T-helper 9 cell (primary cell): ENCODE results near the gene CATSPERZ.
"Not testable (repeated sequence)": the region's sequence is repeated elsewhere in the genome, so short reads cannot be mapped to it uniquely, and the experiment has no call there.

Experiments used
- DNase-seq: peaks from one replicate; pipeline ENCODE4 v3.0.0-alpha.2; 2020

CATSPERZ gene

DNA sequence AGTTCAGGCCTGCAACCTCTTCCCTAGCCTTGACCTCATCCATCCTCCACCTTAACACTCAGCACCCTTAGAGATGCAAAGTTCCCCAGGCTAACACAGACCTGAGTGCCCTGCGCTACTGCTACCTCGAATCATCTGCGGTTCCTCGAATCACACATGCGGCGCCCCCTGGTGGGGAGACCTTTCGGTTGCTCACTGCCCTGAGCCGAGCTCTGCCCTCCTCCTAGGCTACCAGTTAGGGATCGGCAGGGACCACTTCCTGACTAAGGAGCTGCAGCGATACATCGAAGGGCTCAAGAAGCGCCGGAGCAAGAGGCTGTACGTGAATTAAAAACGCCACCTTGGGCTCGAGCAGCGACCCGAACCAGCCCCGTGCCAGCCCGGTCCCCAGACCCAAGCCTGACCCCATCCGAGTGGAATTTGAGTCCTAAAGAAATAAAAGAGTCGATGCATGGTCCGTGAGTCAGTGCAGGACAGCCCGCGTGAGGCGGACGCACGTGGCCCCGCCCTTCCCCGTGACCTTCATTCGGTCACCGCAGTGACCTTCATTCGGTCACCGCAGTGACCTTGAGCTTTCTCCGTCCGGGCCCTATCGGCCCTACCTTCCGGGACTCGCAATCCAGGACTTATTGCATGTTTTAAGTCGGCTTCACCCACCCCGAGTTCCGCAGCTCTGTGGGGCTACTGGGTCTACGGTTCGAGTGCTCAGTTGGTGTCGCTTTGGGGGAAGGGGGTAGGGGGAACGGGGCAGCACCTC is 4.3 kb downstream of the CATSPERZ start:
- DNase-seq = peak; percentile 97

DNA sequence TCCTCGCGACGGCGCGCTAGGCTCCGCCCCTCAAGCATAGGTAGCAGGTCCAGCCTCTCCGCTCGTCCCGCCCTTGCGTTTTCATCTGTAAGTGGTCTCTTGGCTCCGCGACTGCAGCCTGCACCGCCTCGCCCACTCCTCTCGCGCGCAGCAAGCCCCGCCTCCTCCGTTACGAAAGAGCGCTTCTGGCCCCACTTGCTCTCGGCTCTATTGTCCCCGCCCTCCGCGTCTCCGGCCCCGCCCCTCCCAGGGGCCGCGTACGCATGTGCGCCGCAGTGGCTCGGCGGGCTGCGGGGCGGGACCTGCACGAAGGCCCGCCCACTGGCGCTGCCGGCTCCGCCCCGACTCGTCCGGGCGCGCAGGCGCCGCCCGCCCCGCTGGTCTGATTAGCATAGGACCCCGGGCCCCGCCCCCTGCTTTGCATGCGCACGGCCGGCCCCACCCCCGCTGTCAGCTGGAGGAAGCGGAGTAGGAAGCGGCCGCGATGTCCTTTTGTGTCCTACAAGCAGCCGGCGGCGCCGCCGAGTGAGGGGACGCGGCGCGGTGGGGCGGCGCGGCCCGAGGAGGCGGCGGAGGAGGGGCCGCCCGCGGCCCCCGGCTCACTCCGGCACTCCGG is 5.0 kb downstream of the CATSPERZ start, which contains the start of gene ESRRA:
ESRRA (plus strand) TSS at position 450 of the 616 bp plus-strand sequence. CDS start 1,656 bp downstream, outside the sequence.
- DNase-seq = peak; percentile 99

DNA sequence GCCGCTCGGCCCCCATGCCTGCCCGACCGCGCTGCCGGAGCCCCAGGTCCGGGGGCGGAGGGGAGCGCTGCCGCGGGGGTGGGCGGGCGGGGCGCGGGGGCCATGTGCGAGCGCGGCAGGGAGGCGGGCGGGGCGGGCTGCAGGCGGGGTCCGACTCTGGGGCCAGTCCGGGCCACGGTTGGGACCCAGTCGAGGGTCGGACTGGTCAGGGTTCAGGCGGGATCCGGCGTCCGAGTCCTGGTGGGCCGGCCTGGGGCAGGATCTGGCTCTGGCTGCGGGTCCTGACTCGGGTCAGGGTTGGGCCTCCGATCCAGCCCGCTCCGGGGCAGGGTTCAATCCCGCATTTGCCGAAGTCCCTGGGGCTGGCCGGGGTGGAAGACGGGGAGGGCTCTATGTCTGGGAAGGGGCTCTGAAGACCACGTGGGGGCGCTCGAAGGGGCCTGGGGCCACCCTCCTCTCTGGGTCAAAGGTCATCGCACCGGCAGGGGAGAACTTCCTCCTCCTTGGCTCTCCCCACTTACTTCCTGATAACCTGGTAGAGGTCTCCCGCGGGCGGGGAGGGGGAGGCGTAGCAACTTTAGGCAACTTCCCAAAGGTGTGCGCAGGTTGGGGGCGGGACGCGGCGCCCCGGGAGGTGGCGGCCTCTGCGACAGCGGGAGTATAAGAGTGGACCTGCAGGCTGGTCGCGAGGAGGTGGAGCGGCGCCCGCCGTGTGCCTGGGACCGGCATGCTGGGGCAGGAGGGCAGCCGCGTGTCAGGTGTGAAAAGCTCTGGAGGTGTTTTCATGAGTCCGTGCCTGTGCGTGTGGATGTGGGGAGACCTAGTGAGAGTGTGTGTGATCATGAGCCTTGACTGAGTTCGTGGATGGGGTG is 5.8 kb downstream of the CATSPERZ start:
- DNase-seq = peak; percentile 50

DNA sequence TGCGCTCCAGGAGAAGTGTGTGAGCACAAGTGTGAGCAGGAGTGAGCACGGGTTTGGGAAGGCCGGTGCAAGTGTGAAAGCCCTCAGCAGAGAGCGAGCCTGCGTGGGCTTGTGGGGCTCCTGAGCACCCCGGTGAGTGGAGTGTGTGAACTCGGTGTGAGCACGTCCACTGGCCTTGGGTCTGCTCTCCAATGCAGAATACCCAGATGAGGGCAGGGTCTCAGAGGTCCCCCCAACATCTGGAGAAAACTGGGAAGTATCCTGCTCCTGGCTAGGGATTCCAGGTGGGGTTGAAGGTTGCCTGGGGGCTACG is 6.4 kb downstream of the CATSPERZ start:
- no peak for DNase-seq

DNA sequence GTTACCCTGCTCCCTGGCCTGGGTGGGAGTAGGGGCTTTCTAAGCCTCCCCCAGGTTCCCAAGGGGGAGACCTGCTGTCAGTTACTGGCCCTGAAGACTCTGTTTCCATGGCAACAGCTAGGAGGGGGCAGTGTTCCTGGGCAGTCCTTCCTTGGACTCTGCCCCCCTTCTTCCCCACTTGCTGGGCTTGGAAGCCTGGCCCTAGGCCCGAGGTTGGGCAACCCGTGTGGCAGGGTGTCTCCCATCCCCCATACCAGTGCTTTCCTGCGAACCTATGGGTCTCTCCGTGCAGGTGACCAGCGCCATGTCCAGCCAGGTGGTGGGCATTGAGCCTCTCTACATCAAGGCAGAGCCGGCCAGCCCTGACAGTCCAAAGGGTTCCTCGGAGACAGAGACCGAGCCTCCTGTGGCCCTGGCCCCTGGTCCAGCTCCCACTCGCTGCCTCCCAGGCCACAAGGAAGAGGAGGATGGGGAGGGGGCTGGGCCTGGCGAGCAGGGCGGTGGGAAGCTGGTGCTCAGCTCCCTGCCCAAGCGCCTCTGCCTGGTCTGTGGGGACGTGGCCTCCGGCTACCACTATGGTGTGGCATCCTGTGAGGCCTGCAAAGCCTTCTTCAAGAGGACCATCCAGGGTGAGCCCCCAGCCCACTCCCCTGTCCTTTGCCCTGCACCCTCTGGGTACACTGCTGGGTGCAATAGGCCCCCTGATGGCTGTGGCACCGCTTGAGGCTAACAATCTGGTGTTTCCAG is 6.9 kb downstream of the CATSPERZ start:
- no peak for DNase-seq

DNA sequence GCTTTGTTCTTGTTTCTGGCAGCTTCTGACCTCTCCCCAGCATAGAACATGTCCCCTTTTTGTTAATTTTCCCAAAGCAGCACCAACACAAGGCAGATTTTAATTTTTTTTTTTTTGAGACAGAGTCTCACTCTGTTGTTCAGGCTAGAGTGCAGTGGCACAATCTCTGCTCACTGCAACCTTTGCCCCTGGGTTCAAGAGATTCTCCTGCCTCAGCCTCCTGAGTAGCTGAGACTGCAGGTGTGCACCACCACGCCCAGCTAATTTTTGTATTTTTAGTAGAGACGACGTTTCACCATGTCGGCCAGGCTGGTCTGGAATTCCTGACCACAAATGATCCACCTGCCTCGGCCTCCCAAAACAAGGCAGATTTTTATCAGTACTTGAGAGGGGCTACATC is 7.6 kb downstream of the CATSPERZ start:
- not testable (repeated sequence) for DNase-seq

DNA sequence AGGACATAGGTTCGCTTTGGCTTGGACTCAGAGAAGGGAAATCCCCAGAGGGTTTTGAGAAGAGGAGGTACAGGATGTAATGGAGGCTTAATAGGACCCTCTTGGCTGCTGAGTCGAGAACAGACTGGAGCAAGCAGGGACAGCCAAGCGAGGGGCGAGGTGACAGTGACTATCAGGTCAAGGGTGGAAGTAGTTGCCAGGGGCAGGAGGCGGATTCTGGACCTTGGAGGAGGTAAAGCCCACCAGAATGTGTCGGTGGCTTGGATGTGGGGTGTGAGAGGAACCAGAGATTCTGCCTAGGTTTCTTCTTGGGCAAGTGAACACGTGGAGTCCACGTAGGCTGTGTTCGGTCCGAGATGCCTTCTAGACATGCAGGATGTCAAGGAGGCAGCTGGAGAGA is 12.8 kb downstream of the CATSPERZ start:
- DNase-seq = no peak

DNA sequence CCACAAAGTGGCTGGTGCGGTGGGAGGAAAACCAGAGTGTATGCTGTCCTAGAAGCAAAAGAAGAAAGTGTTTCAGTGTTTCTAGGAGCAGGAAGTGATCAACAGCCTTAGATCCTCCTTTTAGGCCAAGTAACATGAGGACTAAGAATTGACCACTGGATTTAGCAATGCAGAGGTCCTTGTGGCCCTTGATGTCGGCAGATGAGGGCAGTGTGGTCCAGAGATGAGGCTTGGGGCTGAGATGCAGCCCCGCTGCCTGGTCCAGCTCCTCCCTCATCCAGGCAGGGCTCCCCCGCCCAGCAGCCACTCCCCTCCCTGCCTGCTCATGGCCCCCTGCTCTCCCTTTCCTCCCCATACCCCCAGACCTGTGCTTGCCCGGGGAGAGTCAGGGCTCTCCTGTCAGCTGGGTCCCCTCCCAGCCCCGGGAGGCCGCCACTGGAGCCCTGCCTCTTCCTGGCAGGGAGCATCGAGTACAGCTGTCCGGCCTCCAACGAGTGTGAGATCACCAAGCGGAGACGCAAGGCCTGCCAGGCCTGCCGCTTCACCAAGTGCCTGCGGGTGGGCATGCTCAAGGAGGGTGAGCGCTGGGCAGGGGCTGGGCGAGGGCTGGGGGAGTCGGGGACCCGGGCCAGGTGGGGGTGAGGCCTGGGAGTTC is 13.5 kb downstream of the CATSPERZ start:
- no peak for DNase-seq

DNA sequence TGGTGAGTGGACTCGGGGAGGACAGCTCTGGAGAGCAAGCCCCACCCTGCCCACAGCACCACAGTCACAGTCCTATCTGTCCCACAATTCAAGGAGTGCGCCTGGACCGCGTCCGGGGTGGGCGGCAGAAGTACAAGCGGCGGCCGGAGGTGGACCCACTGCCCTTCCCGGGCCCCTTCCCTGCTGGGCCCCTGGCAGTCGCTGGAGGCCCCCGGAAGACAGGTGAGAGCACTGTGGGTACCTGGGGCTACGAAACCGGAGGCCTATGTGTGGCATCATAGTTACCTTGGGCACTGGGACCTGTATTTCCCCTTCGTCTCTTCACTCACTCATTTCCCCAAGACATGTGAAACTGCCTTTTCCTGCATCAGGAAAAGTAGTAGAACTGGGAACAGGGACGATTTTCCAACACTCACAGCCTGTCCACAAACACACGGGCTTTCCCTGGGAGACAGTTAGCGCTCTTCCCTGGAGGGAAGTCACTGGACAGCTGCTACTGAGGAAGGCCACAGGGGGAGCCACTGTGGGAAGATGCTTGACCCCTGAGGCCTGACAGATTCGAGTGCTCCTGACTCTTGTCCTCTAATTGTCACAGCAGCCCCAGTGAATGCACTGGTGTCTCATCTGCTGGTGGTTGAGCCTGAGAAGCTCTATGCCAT is 14.1 kb downstream of the CATSPERZ start:
- DNase-seq = no peak

DNA sequence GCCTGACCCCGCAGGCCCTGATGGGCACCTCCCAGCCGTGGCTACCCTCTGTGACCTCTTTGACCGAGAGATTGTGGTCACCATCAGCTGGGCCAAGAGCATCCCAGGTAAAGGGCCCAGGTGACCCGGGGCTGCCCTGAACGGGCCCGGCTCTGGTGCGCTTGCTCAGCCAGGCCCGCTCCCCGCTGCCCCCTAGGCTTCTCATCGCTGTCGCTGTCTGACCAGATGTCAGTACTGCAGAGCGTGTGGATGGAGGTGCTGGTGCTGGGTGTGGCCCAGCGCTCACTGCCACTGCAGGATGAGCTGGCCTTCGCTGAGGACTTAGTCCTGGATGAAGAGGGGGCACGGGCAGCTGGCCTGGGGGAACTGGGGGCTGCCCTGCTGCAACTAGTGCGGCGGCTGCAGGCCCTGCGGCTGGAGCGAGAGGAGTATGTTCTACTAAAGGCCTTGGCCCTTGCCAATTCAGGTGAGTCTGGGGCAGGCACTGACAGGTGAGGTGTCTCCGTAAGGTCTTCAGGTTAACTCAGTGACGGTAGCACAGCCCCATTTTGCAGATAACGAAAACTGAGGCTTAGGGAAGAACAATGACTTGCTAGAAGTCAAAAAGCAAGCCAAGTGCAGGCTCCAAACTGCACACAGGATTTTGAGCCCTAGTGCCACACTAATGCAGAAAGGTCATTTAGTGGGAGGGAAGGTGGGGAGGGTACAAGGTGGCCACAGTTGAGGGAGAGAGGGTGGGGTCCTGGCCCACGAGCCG is 14.8 kb downstream of the CATSPERZ start:
- DNase-seq = no peak

DNA sequence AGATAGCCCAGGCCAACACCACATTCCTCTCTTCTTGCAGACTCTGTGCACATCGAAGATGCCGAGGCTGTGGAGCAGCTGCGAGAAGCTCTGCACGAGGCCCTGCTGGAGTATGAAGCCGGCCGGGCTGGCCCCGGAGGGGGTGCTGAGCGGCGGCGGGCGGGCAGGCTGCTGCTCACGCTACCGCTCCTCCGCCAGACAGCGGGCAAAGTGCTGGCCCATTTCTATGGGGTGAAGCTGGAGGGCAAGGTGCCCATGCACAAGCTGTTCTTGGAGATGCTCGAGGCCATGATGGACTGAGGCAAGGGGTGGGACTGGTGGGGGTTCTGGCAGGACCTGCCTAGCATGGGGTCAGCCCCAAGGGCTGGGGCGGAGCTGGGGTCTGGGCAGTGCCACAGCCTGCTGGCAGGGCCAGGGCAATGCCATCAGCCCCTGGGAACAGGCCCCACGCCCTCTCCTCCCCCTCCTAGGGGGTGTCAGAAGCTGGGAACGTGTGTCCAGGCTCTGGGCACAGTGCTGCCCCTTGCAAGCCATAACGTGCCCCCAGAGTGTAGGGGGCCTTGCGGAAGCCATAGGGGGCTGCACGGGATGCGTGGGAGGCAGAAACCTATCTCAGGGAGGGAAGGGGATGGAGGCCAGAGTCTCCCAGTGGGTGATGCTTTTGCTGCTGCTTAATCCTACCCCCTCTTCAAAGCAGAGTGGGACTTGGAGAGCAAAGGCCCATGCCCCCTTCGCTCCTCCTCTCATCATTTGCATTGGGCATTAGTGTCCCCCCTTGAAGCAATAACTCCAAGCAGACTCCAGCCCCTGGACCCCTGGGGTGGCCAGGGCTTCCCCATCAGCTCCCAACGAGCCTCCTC is 15.7 kb downstream of the CATSPERZ start:
- not testable (repeated sequence) for DNase-seq

DNA sequence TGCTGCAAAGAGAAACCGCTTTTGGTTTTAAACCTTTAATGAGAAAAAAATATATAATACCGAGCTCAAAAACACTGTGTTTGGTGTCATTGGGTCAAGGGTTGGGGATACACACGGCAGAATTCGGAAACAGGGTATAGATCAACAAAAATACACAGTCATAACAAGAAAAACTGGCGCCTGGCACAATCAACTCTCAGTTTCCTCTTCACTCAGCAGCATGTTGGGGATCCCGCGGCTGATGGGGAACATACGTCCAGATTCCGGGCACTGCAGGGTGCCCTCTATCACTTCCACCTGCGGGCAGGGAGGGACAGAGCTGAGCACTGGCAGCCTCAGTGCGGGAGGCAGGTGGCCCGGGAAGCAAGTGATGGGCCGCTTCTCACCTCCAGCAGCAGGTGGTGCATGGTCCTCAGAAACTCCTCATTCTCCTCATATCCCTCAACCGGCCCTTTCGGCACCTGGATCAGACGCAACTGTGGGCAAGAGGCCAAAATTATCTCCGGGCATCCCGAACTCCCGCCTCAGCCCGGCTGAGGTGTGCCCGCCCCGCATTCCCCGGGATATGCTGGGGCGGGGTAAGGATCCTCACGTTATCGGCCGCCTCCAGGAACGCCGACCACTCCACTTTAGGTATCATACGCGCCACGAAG is 16.6 kb downstream of the CATSPERZ start:
- peak; percentile 38 for DNase-seq

DNA sequence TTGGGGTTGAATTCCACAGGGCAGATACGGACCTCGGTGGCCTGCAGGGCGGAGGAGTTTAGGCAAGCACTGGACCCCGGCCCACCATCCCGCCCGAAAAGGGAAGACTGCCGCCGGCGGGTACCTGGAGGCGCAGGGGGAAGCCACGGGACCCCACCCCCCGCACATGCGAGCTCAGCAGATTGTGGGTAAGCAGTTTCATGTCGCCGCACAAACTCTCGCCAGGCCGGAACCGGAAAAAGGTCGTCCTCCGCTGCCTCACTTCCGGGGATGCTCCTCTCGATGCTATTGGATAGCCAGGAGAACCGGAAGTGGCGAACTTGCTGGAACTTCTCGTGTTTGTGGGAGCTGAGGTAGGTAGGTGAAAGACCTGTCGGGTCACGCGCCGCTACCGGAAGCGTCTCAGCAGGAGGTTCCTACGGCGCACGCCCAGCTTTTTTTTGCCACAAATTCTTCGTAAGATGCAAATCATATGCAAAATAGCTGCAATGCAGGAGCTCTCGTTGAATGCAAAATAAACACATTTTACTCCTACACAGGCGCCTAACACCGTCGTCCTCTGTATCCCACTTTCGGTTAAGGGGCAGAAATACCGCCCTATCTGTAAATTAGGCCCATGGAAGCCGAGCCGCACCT is 17.3 kb downstream of the CATSPERZ start, which contains the start of gene TRMT112:
TRMT112 (minus strand) TSS at position 235 of the 636 bp plus-strand sequence; CDS start at position 202, 33 bp downstream.
- DNase-seq = peak; percentile 93

DNA sequence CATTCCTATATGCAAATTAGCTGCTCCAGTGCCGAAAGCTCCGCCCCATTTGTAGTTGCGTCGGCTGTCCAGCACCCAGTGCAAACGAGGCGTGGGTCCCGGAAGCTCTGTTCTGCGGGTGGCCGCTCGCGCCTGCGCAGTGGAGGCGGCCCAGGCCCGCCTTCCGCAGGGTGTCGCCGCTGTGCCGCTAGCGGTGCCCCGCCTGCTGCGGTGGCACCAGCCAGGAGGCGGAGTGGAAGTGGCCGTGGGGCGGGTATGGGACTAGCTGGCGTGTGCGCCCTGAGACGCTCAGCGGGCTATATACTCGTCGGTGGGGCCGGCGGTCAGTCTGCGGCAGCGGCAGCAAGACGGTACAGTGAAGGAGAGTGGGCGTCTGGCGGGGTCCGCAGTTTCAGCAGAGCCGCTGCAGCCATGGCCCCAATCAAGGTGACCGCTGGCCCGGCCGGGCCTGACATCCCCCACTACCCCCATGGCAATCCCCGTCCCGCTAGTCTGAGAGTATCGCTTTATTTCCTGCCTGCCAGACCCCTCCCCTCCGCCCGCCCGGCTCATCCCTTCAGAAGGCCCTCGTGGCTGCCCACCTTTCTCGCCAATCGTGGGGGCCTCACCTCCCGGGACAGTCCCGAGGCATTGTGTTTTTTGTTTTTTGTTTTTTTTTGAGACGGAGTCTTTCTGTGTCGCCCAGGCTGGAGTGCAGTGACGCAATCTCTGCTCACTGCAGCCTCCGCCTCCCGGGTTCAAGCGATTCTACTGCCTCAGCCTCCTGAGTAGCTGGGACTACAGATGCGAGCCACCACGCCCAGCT is 18.0 kb downstream of the CATSPERZ start, which contains the start of gene PRDX5:
PRDX5 (plus strand) TSS at position 161 of the 805 bp plus-strand sequence; CDS start at position 256, 95 bp downstream.
- DNase-seq = peak; percentile 88

DNA sequence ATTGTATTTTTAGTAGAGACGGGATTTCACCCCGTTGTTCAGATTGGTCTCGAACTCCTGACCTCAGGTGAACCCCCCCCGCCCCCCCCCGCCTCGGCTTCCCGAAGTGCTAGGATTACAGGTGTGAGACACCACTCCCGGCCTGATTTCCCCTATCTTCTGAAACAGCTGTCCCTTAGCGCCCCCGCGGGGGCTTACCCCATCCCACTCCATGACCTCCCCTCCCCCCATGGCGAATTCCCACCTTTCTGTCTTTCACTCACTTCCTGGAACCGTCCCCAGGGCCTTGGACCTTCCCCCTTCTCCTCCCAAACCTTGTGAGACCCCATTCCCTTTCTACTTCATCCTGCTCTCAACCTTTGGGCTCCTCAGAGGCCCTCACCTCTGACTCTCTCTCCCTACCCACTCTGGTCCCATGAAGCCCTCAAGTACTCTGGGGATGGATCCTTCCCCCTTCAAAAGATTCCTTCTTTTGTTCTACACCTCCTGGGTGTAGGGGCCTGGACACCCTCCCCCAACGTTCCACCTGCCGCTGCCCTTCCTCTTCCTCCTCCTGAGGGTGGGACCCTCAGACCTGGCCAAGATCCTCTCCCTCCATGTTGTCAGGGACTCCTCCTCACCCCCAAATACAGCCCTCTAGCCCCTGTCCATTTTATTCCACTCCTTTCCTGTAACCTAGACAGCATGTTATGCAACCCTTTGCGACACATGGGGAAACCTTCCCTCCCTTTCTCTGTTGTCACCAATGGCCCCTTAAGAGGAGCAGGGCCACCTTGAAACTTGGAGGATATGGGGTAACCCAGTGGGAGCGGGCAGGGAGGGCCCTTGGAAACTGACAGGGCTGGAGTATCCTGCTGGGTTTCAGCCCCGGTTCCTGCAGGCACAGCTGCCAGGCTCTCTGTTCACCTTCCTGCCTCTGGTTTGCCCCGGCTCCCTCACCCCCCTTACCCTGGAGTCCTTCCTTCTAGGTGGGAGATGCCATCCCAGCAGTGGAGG is 18.9 kb downstream of the CATSPERZ start:
- DNase-seq = no peak

DNA sequence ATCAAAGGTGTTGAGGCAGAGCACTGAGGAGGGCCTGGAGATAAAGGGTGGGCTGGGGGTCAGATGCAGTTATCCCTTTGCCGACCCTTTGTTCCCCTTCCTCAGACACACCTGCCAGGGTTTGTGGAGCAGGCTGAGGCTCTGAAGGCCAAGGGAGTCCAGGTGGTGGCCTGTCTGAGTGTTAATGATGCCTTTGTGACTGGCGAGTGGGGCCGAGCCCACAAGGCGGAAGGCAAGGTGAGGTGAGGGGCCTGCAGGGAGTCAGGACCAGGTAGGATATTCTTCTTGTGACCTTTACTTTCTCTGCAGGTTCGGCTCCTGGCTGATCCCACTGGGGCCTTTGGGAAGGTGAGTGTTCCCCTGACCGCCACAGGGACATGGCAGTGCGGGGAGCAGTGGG is 20.4 kb downstream of the CATSPERZ start:
- DNase-seq = no peak
